ENCODE results near the gene RANBP1. TPM values are rescaled to one million over a fixed set of nuclear protein-coding genes. Genes with fewer than 3 reads are reported as not detected.

Gene RANBP1
- total RNA-seq, 1 experiment from 2014 or later, result 365 TPM

GRCh38 chr22:20143883-20144665, 28.2 kb downstream of the RANBP1 start:
- no peaks in the 10 kb centered on the region for H3K9me3 Mint-ChIP-seq (ENCODE audit: unreplicated experiment)
- ChIA-PET CTCF (no interaction called here), POLR2A (no interaction called here)
- H3K36me3 ChIP-seq (ENCODE audit: control insufficient read depth, insufficient read depth, low read length), result no peaks in the 10 kb centered on the region
- H3K36me3 Mint-ChIP-seq (ENCODE audit: insufficient read depth, unreplicated experiment), result no peaks in the 10 kb centered on the region
- H3K27me3 ChIP-seq (replicated peaks; ENCODE audit: control insufficient read depth, insufficient read depth, low read length), result no peaks in the 10 kb centered on the region
- no peak overlapping the region for H3K4me3 ChIP-seq (ENCODE audit: low read depth, low read length)
- H3K9me3 ChIP-seq, result no peaks in the 10 kb centered on the region
- no peaks in the 10 kb centered on the region for H3K4me1 Mint-ChIP-seq (ENCODE audit: low read depth, unreplicated experiment)
- H3K27ac Mint-ChIP-seq (ENCODE audit: unreplicated experiment), result no peak overlapping the region
- H3K4me3 Mint-ChIP-seq (ENCODE audit: unreplicated experiment), result no peak overlapping the region
- no peak for TF ChIP-seq CTCF (IDR thresholded peaks at IDR 0.05; ENCODE audit: insufficient read depth in 1 of 2, low read depth in 1 of 2, low read length in 1 of 2, severe bottlenecking in 1 of 2, unreplicated experiment in 1 of 2)
- no peaks in the 10 kb centered on the region for H3K27me3 Mint-ChIP-seq (ENCODE audit: insufficient read depth, unreplicated experiment)
- DNase-seq, result no peak
- intact Hi-C loops (cut with micrococcal nuclease; ENCODE audit: unreplicated experiment), result no loop called here
- BruUV-seq (replicated peaks), result no TSS peak
- no peaks in the 10 kb centered on the region for H3K4me1 ChIP-seq

- Histone ChIP-seq H3K36me3 (ENCODE audit: control insufficient read depth, insufficient read depth, low read length) (no peaks in the 10 kb centered on the region), H3K4me1 (no peaks in the 10 kb centered on the region), H3K27me3 (replicated peaks; ENCODE audit: control insufficient read depth, insufficient read depth, low read length) (no peaks in the 10 kb centered on the region), H3K9me3 (no peaks in the 10 kb centered on the region), H3K4me3 (ENCODE audit: low read depth, low read length) (no peak overlapping the region)
- H3K36me3 Mint-ChIP-seq (ENCODE audit: insufficient read depth, unreplicated experiment), result no peaks in the 10 kb centered on the region
- no peak for DNase-seq
- intact Hi-C loops (cut with micrococcal nuclease; ENCODE audit: unreplicated experiment), result no loop called here
- POLR2A ChIA-PET, result no interaction called here
- no peaks in the 10 kb centered on the region for H3K9me3 Mint-ChIP-seq (ENCODE audit: unreplicated experiment)
- H3K27me3 Mint-ChIP-seq (ENCODE audit: insufficient read depth, unreplicated experiment), result no peaks in the 10 kb centered on the region
- CTCF ChIA-PET, result no interaction called here
- no peak overlapping the region for H3K27ac Mint-ChIP-seq (ENCODE audit: unreplicated experiment)
- TF ChIP-seq CTCF (IDR thresholded peaks at IDR 0.05; ENCODE audit: insufficient read depth in 1 of 2, low read depth in 1 of 2, low read length in 1 of 2, severe bottlenecking in 1 of 2, unreplicated experiment in 1 of 2), result no peak
- H3K4me3 Mint-ChIP-seq (ENCODE audit: unreplicated experiment), result no peak overlapping the region
- BruUV-seq (replicated peaks), result no TSS peak
- no peaks in the 10 kb centered on the region for H3K4me1 Mint-ChIP-seq (ENCODE audit: low read depth, unreplicated experiment)
These were observed 29.4 kb downstream of the RANBP1 start for GRCh38 chr22:20145206-20145831.

- Histone ChIP-seq H3K4me3 (ENCODE audit: low read depth, low read length) (no peak overlapping the region), H3K4me1 (no peaks in the 10 kb centered on the region), H3K36me3 (ENCODE audit: control insufficient read depth, insufficient read depth, low read length) (no peaks in the 10 kb centered on the region), H3K27me3 (replicated peaks; ENCODE audit: control insufficient read depth, insufficient read depth, low read length) (no peaks in the 10 kb centered on the region), H3K9me3 (no peaks in the 10 kb centered on the region)
- Mint-ChIP-seq H3K9me3 (ENCODE audit: unreplicated experiment) (no peaks in the 10 kb centered on the region), H3K4me3 (ENCODE audit: unreplicated experiment) (no peak overlapping the region), H3K27ac (ENCODE audit: unreplicated experiment) (no peak overlapping the region), H3K36me3 (ENCODE audit: insufficient read depth, unreplicated experiment) (no peaks in the 10 kb centered on the region), H3K4me1 (ENCODE audit: low read depth, unreplicated experiment) (no peaks in the 10 kb centered on the region), H3K27me3 (ENCODE audit: insufficient read depth, unreplicated experiment) (no peaks in the 10 kb centered on the region)
- no TSS peak for BruUV-seq (replicated peaks)
- no peak for TF ChIP-seq CTCF (IDR thresholded peaks at IDR 0.05; ENCODE audit: insufficient read depth in 1 of 2, low read depth in 1 of 2, low read length in 1 of 2, severe bottlenecking in 1 of 2, unreplicated experiment in 1 of 2)
- POLR2A ChIA-PET, result no interaction called here
- CTCF ChIA-PET, result no interaction called here
- no peak for DNase-seq
- intact Hi-C loops (cut with micrococcal nuclease; ENCODE audit: unreplicated experiment), result no loop called here
These were observed 29.9 kb downstream of the RANBP1 start for GRCh38 chr22:20145832-20146223.
